GM18858 (cell line): ENCODE measurements around the gene XXYLT1.
A peak's percentile ranks its signal among the peaks of the same experiment; 100 is the strongest.

Source experiments
- ATAC-seq: cut with Tn5 transposase; IDR thresholded peaks from one replicate; pipeline ENCODE4 v1.9.1; 2021; ENCODE audit not compliant: unreplicated experiment

Gene XXYLT1

GRCh38 chr3:195209847-195210265 is 61.1 kb downstream of the XXYLT1 start:
- no peak for ATAC-seq

- ATAC-seq, result no peak
These were observed 61.7 kb downstream of the XXYLT1 start for GRCh38 chr3:195209083-195209846.

- no peak for ATAC-seq
These were observed 62.3 kb downstream of the XXYLT1 start for GRCh38 chr3:195208631-195209030.

GRCh38 chr3:195208183-195208582 is 62.8 kb downstream of the XXYLT1 start:
- ATAC-seq, result peak; percentile 78

- ATAC-seq, result peak; percentile 1
These were observed 63.2 kb downstream of the XXYLT1 start for GRCh38 chr3:195207731-195208130.

- ATAC-seq, result no peak
These were observed 63.9 kb downstream of the XXYLT1 start for GRCh38 chr3:195207056-195207455.

GRCh38 chr3:195204360-195205163 is 66.4 kb downstream of the XXYLT1 start:
- no peak for ATAC-seq

- ATAC-seq, result no peak
These were observed 67.4 kb downstream of the XXYLT1 start for GRCh38 chr3:195203606-195204005.

- ATAC-seq, result no peak
These were observed 69.7 kb downstream of the XXYLT1 start for GRCh38 chr3:195201295-195201694.

- no peak for ATAC-seq
These were observed 70.7 kb downstream of the XXYLT1 start for GRCh38 chr3:195200010-195200822.

- ATAC-seq, result no peak
These were observed 72.3 kb downstream of the XXYLT1 start for GRCh38 chr3:195198426-195199346.

GRCh38 chr3:195197765-195198425 is 73.1 kb downstream of the XXYLT1 start:
- no peak for ATAC-seq

- no peak for ATAC-seq
These were observed 74.7 kb downstream of the XXYLT1 start for GRCh38 chr3:195196266-195196665.

- no peak for ATAC-seq
These were observed 75.4 kb downstream of the XXYLT1 start for GRCh38 chr3:195195321-195196209.

- no peak for ATAC-seq
These were observed 76.3 kb downstream of the XXYLT1 start for GRCh38 chr3:195194559-195195206.

GRCh38 chr3:195191580-195191979 is 79.4 kb downstream of the XXYLT1 start:
- ATAC-seq, result no peak

GRCh38 chr3:195189821-195190220 is 81.1 kb downstream of the XXYLT1 start:
- no peak for ATAC-seq

GRCh38 chr3:195188426-195188927 is 82.5 kb downstream of the XXYLT1 start:
- no peak for ATAC-seq
